Stimulated activated CD4-positive, alpha-beta T cell treated with anti-CD3 and anti-CD28 coated beads, Interleukin-4, amount 100 ng/mL, for 4 hours (primary cell): ENCODE data around the gene ZSWIM7.
A peak's percentile ranks its signal among the peaks of the same experiment; 100 is the strongest.
"Not testable (repeated sequence)": the region's sequence is repeated elsewhere in the genome, so short reads cannot be mapped to it uniquely, and the experiment has no call there.

Experiments
- DNase-seq, 2 experiments: peaks; one replicate each; pipeline ENCODE4 v3.0.0-alpha.2; 2020

The ZSWIM7 gene

DNA sequence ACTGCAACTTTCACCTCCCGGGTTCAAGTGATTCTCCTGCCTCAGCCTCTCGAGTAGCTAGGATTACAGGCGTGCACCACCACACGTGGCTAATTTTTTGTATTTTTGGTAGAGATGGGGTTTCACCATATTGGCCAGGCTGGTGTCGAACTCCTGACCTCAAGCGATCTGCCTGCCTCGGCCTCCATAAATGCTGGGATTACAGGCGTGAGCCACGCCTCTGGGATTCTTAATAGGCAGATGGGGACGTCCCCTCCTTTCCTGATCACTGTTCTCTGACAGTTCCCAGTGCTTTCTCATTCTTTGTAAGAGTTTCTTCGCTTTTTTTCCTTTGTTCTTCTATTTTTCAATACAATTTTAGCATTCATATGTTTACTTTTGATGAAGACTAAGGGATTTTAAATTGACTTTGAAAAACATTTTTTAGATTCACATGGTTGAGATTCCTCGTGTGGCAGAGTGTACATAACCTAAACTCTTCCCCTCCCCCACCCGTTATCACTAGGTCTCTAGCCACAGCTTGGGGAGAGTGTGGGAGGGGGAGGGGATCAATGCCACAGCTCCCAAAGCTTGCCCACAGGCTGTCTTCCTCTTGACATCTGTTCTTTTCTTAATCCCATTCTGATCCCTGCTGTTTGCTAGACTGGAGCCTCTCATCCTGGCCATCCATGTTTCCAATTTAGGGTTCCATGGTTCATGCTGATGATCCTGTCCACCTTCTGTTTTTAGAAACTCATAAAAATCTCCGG, 43.5 kb downstream of the ZSWIM7 start:
- no peak for DNase-seq

DNA sequence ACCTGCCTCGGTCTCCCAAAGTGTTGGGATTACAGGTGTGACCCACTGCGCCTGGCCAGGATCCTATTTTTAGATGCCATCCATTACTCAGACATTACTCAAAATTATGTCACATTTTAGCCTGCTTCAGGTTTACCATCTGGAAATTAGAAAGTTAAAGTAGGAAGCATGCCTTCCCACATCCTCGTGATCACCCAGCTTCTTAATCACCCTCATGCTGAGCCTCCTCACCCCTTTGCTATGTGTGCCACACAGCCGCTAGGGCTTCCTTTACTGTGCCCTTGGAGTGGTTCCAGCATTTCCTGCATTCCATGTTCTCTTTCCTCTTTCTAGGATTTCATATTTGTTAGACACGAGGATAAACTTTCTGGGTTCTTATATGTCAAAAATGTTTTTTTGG, 45.3 kb downstream of the ZSWIM7 start:
- no peak for DNase-seq

DNA sequence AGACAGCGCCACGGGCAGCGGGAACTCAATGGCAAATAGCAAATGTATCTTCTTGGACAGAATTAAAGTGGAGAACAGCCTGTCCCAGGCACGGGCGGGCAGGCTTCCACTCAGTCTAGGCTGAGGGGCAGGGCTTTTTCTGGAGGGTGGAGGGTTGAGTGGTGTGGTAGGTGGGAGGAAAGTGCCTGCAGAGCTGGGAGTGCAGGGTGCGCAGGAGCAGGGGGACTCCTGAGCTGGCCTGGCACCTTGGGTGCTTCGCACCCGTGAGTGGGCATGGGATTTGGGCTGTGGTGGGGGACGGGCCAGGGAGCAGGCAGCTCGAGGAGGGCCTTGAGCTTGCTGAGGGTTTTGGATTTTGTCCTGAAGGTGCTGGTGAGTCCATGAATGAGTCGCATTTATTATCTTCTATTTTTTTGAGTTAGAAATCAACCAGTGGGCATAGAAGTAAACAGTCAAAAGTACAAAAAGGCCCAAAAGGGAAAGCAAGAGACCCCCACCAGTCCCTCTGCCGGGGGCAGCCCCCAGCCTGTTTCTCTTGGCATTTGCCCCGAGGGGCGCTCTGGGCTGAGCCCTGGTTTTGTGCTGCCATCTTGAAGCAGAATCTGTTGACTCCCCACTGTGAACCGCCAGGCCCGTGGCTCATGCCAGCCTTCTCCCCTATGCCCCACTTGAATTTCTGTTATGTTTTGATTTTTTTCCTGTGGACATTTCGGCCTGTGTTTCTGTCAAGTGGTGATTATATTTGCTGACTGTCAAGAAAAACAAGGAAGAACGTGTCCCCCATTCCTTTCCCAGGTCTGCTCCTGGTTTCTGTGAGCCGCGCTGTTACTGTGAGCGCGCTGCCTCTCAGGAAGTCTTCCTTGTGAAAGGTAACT, 46.4 kb downstream of the ZSWIM7 start:
- DNase-seq = no peak

DNA sequence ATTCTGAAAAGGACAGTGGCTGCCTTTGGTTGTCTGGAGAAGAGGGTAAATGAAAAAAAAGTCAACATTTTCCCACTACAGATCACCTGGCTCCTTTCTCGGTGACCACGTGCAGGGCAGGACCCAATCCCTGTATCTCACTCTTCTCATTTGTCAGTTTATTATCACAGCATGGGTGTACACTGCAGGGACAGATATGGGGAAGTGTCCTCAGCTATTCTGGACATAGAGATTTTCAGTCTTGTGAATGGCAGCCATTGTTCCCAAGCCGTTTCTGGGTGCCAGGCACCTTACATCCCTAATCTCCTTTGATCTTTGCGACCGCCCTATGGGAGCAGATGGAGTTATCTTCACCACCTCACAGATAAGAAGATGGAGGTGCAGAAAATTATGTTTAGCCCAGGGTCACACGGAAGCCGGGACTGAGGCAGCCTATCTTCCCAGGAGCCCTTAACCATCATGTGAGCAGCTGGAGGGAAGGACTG, 47.4 kb downstream of the ZSWIM7 start:
- no peak for DNase-seq

DNA sequence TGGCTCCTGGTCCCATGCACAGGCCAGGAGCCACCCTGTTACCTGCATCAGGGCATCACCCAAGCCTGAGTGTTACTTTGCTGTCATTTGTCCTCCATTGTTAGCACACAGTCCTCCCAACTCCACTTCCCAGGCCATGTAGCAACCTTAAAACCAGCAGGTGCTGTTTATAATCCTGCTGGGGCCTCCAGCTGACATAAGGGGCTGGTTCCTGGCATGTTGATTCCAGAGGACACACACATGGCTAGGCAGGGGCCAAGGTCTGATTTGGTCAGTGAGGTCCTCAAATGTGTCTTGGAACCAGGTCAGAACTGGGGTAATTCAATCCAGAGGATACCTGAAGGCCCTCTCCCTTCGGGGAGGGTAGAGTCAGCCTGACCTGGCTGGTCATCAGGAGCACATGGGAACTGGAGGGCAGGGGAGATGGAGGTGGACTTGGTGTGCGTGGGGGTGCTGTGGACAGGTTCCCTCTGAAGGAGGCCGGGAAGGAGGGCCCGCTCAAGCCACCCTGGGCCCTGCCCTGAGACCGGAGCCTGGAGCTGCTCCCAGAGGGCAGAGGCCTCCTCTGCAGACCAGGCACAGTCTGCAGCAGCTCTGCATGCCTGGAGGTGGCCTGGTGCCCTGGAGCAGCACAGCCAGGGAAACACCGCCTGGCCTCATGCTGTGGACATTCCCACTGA, 48.0 kb downstream of the ZSWIM7 start:
- DNase-seq = no peak

DNA sequence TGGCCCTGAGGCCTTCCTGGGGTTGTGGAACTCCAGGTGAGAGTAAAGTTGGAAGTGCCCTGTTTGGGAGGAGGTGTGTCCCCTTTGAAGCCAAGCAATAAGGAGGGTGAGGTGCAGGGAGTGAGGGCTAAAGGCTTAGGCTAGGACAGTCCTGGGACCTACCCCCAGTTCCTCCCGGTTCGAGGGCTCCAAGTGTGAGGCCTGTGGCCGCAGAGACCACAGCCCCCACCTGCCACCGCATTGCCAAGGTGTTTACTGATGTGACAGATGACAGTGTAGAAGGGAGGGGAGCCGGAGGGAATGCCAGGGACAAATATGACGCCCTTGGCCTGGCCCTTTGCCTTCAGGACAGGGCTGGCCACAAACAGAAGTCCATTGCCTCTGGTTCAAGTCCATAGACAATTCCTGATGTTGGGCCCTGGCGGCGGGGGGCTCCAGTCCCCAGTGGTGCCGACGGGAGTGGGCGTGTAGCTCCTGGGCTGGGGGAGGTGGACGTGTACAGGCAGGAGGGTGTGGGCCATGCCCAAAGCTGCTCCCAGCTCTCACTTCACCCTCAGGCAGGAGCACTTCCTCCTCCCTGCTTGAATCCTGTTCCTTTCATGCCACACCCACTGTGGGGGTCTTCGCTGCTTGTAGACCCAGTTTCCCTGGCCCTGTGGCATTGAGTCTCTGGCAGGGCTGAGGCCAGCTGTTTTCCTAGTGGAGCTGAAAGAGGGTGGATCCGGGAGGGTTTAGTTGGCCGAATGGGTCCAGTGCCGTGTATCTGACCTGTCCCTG, 51.3 kb downstream of the ZSWIM7 start:
- no peak for DNase-seq

DNA sequence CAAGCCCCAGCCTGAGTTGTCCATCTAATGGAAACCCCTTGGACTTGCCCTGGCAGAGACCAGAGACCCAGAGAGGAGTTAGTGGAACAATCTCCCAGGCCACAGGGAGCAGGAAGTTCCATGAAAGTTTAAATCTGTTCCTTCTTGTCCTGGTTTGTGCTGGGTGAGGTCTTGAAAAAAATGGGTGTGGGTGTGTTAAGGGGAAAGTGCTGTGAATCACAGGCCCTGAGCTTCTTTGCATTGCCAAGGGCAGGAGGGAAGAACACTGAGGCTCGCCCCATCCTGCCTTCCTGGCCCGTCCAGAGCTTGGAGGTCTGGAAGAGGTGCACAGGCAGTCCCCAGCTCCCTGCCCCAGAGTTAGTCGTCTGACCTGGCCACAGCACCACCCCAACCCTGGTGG, 52.2 kb downstream of the ZSWIM7 start:
- DNase-seq = no peak

DNA sequence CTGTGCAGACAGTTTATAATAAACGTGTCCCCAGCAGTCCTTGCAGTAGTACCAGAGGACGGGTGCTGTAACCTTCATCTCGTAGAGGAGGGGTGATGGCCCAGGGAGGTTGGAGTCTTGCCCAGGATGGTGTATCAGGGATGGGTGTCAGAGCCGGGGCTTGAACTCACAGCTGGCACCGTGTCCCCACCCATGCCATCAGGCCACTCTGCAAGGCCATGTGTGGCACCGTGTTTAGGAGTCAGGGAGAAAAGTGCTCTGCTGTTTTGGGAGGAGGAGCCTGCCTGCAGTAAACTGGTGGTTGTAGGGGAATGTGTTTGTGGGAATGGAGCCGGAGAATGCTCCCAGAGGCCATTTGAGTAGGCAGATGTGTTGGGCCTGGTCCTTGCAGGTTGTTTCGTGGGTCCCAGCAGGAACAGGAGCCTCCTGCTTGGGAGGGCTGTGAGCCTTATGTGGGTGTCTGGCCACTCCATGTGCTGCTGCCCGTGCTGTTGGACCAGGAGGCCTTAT, 52.8 kb downstream of the ZSWIM7 start:
- DNase-seq = no peak

DNA sequence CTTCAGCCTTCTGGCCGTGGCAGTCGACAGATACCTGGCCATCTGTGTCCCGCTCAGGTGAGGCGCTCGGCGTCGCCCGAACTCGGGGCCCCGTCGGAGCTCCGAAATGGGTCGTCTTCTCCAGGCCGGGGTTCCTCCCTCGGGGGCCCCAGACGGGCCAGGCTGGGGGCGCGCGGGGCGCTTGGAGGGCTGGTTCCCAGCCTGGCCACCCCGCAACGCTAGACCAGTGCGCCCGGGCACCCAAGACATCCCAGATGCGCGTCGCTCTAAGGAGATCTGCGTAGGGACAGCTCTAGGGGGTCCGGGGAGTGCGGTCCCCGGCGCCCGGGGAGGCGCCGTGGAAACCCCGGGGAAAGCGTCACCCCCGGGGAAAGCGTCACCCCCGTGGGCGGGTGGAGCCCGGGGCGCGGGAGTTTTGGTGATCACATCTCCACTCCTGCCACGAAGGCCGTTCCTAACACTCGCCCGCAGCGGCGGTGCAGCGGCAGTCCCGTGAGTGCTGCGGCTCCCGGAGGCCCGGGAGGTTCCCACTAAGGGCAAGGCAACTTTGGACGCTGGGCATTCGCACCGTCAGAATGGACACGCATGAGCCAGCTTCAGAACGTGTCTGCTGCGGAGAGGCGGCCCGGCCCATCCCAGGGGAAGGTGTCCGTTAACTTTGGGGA, 53.8 kb downstream of the ZSWIM7 start:
- peak; percentile 40 to 71 for DNase-seq

DNA sequence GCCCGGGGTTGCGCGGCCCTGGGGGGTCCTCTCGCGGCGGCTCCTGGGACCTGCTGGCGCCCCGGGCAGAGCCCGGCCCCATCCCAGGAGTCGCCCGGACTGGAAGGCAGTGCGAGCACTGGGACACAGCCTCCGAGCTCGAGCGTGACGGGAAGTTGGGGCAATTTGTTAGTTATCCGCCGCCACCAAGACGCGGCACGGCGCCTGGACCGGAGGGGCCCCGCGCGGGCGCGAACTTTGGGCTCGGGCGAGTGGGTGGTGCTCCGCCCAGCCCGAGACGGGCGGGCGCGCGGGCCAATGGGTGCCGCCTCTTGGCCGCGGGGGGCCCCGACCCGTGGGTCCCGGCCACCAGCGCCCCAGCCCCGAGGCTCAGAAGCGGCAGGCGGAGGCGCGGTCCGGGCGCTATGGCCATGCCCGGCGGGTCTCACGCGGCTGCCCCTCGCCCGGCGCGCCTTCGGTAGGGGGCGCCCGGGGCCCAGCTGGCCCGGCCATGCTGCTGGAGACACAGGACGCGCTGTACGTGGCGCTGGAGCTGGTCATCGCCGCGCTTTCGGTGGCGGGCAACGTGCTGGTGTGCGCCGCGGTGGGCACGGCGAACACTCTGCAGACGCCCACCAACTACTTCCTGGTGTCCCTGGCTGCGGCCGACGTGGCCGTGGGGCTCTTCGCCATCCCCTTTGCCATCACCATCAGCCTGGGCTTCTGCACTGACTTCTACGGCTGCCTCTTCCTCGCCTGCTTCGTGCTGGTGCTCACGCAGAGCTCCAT, 54.6 kb downstream of the ZSWIM7 start, which contains the start of gene ADORA2B:
Gene ADORA2B (plus strand): TSS at position 372 of the 768 bp plus-strand sequence. CDS start 119 bp downstream, at position 491.
- peak; percentile 34 to 56 for DNase-seq

DNA sequence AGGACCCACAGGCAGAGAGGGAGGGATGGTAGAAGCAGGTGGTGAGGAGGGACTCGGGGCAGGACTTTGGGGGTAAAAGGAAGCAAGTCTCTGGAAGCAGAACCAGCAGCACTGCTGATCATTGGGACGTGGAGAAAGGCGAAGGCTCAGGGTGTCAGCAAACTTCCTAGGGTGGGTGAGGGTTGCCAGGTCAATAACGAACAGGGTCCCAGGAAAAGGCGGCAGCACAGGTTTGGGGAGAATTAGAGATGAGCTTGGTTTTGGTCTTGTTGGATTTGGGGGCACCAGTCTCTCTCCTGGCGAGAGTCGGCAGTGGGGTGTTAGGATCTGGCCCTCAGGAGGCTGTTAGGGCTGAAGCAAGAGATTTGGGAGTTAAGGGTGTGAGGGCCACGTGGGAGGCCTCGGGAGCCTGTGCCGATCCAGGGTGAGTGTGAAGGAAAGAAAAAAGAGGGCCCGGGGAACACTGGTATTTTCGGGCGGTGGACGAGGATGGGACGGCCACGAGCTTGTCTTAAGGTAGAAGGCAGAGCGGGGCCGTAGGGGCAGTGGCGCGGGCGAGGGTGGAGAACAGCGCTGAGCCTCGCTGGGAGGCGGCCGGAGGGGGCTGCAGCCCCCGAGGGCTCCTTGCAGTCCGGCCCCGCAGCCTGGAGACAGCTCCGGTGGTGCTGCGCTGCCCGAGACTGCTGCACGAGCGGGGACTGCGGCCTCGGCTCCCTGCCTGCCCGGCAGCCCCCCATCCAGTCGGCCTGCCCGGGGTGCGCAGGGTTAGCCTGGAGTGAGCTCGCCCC, 55.3 kb downstream of the ZSWIM7 start:
- DNase-seq = no peak

DNA sequence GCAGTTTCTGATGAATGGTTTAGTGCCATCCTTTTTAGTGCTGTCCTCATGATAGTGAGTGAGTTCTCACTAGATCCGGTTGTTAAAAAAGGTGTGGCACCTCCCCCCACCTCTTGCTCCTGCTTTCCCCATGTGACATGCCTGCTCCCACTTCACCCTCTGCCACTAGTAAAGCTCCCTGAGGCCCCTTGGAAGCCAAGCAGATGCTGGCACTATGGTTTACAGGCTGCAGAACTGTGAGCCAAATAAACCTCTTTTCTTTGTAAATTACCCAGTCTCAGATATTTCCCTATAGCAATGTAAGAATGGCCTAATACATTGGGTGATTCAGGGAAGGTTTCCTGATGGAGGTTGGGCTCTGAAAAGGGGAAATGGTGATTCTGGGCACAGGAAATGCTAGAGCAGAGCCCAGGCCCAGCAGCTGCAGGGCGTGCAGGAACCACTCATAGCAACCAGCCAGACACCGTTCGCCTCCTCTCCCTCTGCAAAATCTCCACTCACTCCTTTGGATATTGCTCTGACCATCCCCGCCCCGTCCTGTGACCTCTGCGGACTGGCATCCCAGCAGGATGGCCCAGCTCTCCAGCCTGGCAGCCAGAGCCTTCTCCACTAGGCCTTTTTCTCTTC, 57.2 kb downstream of the ZSWIM7 start:
- DNase-seq = no peak

DNA sequence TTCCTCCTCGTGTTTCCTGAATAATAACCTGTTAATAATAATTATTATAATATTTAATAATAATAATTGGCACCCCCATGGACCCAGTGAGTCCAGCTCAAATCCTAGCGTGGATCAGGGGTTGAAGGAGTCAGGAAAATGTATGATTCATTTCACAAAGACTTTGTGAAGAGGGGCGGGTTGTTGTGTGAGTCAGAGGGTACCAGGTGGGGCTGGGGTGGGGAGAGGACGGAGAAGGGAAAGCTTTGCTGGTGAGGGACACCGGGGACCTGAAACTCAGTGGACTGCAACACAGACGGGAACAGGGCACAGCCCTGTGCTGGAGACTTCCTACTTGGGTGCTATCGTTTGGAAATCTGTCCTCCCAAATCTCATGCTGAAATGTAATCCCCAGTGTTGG, 57.7 kb downstream of the ZSWIM7 start:
- no peak for DNase-seq

DNA sequence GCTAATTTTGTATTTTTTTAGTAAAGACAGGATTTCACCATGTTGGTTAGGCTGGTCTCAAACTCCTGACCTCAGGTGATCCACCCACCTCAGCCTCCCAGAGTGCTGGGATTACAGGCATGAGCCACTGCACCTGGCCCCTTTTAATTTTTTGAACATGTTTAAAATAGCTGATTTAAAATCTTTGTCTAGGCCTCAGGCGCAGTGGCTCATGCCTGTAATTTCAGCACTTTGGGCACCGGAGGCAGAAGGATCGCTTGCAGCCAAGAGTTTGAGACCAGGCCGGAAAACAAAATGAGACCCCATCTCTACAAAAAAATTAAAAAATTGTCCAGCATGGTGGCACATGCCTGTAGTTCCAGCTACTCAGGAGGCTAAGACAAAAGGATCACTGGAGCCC, 63.0 kb downstream of the ZSWIM7 start:
- DNase-seq = not testable (repeated sequence)

DNA sequence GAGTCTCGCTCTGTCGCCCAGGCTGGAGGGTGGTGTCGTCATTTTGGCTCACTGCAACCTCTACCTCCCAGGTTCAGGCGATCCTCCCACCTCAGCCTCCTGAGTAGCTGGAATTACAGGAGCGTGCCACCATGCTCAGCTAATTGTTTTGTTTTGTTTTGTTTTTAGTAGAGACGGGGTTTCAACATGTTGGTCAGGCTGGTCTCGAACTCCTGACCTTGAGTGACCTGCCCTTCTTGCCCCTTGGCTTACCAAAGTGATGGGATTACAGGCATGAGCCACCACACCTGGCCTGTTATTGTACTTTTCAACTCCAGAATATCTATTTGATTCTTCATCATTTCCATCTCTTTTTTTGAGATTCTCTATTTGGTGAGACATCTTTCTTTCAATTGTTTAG, 63.6 kb downstream of the ZSWIM7 start:
- DNase-seq = no peak

DNA sequence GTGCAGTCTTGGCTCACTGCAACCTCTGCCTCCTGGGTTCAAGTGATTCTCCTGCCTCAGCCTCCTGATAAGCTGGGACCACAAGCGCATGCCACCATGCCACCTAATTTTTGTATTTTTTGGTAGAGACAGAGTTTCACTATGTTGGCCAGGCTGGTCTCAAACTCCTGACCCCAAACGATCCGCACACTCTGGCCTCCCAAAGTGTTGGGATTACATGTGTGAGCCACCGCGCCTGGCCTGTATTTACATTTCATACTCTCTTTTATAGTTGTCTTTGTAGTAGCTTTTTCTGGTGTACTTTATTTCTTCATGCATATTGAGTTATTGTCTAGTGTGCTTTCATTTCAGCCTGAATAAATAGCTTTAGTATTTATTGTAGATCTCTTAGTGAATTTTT, 64.6 kb downstream of the ZSWIM7 start:
- DNase-seq = no peak

DNA sequence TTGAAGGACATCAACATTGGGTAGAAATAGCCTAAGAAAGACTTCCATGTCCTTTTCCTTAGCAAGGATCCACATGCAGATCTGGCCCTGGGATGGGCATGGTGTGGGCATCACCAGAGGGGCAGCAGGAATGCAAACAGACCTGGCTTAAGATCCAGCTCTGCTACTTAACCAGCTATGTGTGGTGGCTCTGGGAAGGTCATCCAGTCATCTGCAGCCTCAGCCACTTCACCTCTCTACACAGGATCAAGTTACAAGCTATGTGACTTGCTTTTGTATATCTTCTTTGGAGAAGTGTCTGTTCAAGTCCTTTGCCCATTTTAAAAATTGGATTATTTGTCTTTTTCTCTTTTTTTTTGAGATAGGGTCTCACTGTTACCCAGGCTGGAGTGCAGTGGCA, 68.1 kb downstream of the ZSWIM7 start:
- DNase-seq = no peak

DNA sequence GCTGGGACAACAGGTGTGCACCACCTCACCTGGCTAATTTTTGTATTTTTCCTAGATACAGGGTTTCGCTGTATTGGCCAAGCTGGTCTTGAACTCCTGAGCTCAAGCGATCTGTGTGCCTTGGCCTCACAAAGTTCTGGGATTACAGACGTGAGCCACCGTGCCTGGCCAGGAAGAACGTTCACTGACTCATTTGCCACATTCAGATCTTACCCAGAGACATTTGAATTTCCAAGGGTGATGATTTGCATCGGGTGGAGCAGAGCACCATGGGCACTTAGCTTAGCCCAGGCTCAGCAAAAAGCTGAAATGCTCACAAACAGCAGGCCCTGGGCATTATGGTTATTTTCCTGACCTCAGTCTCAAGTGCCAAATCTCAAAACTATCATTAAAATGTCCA, 69.1 kb downstream of the ZSWIM7 start:
- no peak for DNase-seq

DNA sequence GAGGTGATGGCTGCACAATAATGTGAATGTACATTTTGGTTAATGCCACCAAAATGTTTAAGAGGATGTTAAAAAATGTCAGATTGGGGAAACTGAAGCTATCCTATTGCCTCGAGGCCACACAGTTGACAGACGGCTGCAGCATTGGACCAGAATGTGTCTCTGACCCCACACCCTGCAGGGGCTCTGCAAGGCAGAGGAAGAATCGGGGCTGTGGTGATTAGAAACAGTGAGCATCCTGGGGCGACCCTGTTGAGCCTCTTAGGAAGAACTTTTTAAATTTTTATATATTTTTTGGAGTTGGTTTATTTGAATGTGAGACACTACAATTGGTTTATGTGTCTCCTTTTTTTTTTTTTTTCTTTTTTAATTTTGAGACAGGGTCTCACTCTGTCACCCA, 69.6 kb downstream of the ZSWIM7 start:
- no peak for DNase-seq
